ENCODE results near the gene EFNA2.

Gene EFNA2

GRCh38 chr19:1264801-1265614 is 20.7 kb upstream of the EFNA2 start:
- Histone ChIP-seq H3K27ac (ENCODE audit: low read depth, low read length) (peak overlapping the region; percentile 95), H3K79me2 (ENCODE audit: control insufficient read depth, low read length) (peaks cover 30% of the 10 kb centered on the region), H3K27me3 (ENCODE audit: control insufficient read depth, low read length) (no peaks in the 10 kb centered on the region; the same call in 1 of the 2 replicates), H3F3A (ENCODE audit: control insufficient read depth, insufficient read depth) (peaks cover 42% of the 10 kb centered on the region), H3K4me1 (ENCODE audit: control insufficient read depth, low read length) (peaks cover 78% of the 10 kb centered on the region), H3K36me3 (ENCODE audit: control insufficient read depth, low read length) (peaks cover 18% of the 10 kb centered on the region), H3K9me3 (ENCODE audit: control insufficient read depth, insufficient read depth, low read length) (no peaks in the 10 kb centered on the region), H3K4me3 (ENCODE audit: low read length) (peak overlapping the region; percentile 77), H3K4me2 (ENCODE audit: low read length) (peak overlapping the region; percentile 95), H3K9me2 (replicated peaks; ENCODE audit: control insufficient read depth, low read length) (no peaks in the 10 kb centered on the region), H4K20me1 (ENCODE audit: control insufficient read depth, insufficient read depth, low read depth, low read length) (peaks cover 4% of the 10 kb centered on the region)
- no peak for TF ChIP-seq CTCF (IDR thresholded peaks at IDR 0.05; ENCODE audit: low read depth, low read length, poor library complexity, severe bottlenecking)
- no peak for TF ChIP-seq EZH2phosphoT487 (IDR thresholded peaks at IDR 0.05; ENCODE audit: borderline replicate concordance, low read length)

- H3K9me3 ChIP-seq (ENCODE audit: control insufficient read depth, insufficient read depth, low read length) = no peaks in the 10 kb centered on the region
- peaks cover 25% of the 10 kb centered on the region for H3K36me3 ChIP-seq (ENCODE audit: control insufficient read depth, low read length)
- peaks cover 37% of the 10 kb centered on the region for H3K79me2 ChIP-seq (ENCODE audit: control insufficient read depth, low read length)
- H3K27me3 ChIP-seq (ENCODE audit: control insufficient read depth, low read length) = no peaks in the 10 kb centered on the region; the same call in 1 of the 2 replicates
- peaks cover 78% of the 10 kb centered on the region for H3K4me1 ChIP-seq (ENCODE audit: control insufficient read depth, low read length)
- H3F3A ChIP-seq (ENCODE audit: control insufficient read depth, insufficient read depth) = peaks cover 45% of the 10 kb centered on the region
- H3K27ac ChIP-seq (ENCODE audit: low read depth, low read length) = peak overlapping the region; percentile 95
- no peak for TF ChIP-seq CTCF (IDR thresholded peaks at IDR 0.05; ENCODE audit: low read depth, low read length, poor library complexity, severe bottlenecking)
- no peak for TF ChIP-seq EZH2phosphoT487 (IDR thresholded peaks at IDR 0.05; ENCODE audit: borderline replicate concordance, low read length)
- H3K9me2 ChIP-seq (replicated peaks; ENCODE audit: control insufficient read depth, low read length) = no peaks in the 10 kb centered on the region
- H3K4me3 ChIP-seq (ENCODE audit: low read length) = peak overlapping the region; percentile 77
- peaks cover 10% of the 10 kb centered on the region for H4K20me1 ChIP-seq (ENCODE audit: control insufficient read depth, insufficient read depth, low read depth, low read length)
- H3K4me2 ChIP-seq (ENCODE audit: low read length) = peak overlapping the region; percentile 95
Observed at GRCh38 chr19:1265615-1266128, 20.0 kb upstream of the EFNA2 start.

- Histone ChIP-seq H3F3A (ENCODE audit: control insufficient read depth, insufficient read depth) (peaks cover 52% of the 10 kb centered on the region), H3K79me2 (ENCODE audit: control insufficient read depth, low read length) (peaks cover 40% of the 10 kb centered on the region), H3K36me3 (ENCODE audit: control insufficient read depth, low read length) (peaks cover 31% of the 10 kb centered on the region), H3K9me3 (ENCODE audit: control insufficient read depth, insufficient read depth, low read length) (no peaks in the 10 kb centered on the region), H3K4me1 (ENCODE audit: control insufficient read depth, low read length) (peaks cover 84% of the 10 kb centered on the region), H3K9me2 (replicated peaks; ENCODE audit: control insufficient read depth, low read length) (no peaks in the 10 kb centered on the region), H3K27ac (ENCODE audit: low read depth, low read length) (peak overlapping the region; percentile 95), H3K4me3 (ENCODE audit: low read length) (peak overlapping the region; percentile 63), H3K27me3 (ENCODE audit: control insufficient read depth, low read length) (no peaks in the 10 kb centered on the region; the same call in 1 of the 2 replicates), H4K20me1 (ENCODE audit: control insufficient read depth, insufficient read depth, low read depth, low read length) (peaks cover 17% of the 10 kb centered on the region), H3K4me2 (ENCODE audit: low read length) (peak overlapping the region; percentile 95)
- TF ChIP-seq EZH2phosphoT487 (IDR thresholded peaks at IDR 0.05; ENCODE audit: borderline replicate concordance, low read length) = no peak
- TF ChIP-seq CTCF (IDR thresholded peaks at IDR 0.05; ENCODE audit: low read depth, low read length, poor library complexity, severe bottlenecking) = no peak
Observed at GRCh38 chr19:1266129-1266915, 19.4 kb upstream of the EFNA2 start.

Data from DOHH2 (cell line).